HG03457 (cell line): ENCODE results near the gene KLHDC10.
"Not testable (repeated sequence)": the region's sequence is repeated elsewhere in the genome, so short reads cannot be mapped to it uniquely, and the experiment has no call there.

Experiments
- ATAC-seq: cut with Tn5 transposase; IDR thresholded peaks from one replicate; pipeline ENCODE4 v1.9.1; 2021; ENCODE audit warnings: moderate number of reproducible peaks; ENCODE audit not compliant: unreplicated experiment

The KLHDC10 gene

GRCh38 chr7:130140551-130141160, 70.3 kb downstream of the KLHDC10 start:
- no peak for ATAC-seq

DNA sequence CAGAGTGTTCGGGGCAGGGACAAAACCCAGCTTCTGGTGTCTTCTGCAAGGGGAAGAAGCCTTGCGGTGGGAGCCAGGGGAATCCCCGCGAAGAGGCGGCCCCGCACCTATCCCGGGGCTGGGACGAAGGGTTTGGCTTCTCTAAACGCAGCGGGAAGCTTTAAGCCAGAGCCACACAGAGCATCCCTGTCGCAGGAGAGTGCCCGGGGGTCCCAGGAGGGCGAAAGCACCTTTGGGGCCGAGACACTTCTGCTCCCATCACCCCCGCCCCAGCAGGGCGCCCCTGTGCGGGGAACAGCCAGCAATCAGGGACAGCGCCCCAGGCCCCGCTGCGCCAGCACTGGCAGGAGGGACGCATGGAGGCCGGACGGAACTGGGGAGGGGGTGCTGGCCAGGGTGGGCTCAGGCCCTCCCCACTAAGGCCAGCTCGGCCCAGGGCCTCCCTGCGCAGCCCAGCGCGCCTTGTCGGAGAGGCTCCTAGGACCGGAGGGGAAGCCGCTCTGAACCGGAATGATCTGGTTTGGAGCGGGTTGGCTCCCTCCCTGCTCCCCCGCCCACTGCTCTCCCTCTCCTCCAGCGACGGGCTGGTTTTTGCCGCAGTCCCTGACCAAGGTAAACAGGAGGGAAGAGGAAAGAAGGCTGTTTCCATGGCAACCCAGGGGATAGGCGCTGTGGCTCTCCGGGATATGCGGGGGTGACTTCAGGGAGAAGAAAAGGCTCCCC, 71.0 kb downstream of the KLHDC10 start:
- ATAC-seq, result peak; percentile 60

- ATAC-seq, result no peak
These were observed 71.7 kb downstream of the KLHDC10 start for GRCh38 chr7:130141884-130142653.

DNA sequence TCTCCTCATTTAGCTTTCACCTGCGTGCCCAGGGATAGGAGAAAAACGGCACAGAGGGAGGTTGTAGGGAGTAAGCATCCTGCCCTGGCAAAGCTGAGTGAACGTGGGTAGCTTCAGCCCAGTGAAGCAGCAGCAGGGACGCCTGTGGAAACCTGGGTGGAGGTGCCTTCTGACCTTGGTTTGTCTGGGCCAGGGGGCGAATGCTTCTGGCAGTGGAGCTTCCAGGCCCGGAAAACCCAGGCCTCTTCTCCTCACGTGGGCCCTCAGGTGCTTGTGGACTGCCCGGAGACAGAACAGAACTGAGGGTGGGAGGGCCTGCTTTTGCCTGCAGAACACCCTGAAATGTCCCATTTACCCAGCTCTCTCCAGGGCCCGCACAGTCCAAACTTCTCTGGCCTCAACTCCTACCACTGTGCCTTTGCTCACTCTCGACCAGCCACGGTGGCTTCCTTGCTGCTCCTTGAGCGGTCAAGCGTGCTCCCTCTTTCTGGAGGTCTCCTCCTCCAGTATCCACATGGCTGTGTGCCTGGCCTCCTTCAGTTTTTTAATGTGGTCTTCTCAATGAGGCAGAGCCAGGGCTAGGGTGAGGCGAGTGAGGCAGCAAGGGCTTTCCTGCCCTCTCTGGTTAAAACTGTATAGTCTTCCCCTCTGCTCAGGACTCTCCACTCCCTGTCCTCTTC, 72.5 kb downstream of the KLHDC10 start:
- ATAC-seq, result no peak

DNA sequence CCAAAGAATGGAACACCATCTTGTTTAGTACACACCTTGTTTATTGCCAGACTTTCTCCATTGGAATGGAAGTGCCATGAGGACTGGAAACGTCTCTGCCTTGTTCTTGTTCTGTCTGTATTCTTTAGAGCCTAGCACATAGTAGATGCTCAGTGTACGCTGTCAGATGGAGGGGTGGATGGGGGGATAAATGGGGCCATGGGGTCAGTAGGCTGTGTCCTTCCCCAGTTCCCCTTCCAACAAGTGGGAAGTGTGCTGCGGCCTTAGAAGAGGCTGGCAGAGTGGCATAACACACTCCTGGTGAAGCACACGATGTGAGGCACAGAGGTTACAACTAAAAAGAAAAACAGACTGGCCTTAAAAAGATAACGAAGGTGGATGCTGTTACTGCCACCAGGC, 73.0 kb downstream of the KLHDC10 start:
- ATAC-seq, result no peak

GRCh38 chr7:130143986-130144311, 73.6 kb downstream of the KLHDC10 start:
- ATAC-seq, result no peak

DNA sequence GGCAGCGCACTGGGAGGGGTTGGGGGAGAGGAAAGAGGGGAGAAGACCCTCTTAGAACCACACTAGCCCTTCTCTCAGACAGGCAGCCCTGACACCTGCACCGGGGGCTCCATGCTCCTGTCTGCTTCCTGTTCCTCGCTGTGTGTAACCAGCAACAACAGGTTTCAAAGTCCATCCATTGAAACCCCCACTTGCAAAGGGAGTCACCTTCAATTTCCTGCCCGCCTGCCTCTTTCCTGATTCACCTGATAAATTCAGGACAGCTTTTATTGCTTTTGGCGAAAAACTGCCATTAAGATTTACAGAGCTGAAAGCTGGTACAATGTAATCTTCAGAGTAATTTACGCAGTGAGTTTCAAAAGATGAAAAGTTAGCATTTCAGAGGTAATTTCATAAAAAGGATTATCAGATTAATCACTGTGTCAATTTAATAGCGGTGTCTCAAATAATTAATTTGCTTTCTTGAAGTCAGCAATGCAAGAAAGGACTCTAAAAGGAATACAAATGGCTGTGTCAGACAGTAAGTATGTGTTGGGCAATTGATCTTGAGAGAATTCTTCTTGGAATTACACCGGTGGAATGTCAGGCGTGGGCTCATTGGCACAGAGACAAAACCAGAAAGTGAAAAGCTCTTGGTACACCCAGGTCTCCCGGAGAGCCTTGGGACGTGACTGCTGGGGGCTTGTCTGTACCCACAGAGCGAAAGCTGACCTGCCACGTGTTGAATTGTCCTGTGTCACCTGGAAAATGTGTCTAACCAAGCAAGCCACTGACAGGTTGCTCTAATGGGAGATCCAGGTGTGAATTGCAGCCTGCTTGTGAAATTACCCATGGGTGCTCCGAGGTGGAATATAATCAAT, 74.2 kb downstream of the KLHDC10 start:
- no peak for ATAC-seq

DNA sequence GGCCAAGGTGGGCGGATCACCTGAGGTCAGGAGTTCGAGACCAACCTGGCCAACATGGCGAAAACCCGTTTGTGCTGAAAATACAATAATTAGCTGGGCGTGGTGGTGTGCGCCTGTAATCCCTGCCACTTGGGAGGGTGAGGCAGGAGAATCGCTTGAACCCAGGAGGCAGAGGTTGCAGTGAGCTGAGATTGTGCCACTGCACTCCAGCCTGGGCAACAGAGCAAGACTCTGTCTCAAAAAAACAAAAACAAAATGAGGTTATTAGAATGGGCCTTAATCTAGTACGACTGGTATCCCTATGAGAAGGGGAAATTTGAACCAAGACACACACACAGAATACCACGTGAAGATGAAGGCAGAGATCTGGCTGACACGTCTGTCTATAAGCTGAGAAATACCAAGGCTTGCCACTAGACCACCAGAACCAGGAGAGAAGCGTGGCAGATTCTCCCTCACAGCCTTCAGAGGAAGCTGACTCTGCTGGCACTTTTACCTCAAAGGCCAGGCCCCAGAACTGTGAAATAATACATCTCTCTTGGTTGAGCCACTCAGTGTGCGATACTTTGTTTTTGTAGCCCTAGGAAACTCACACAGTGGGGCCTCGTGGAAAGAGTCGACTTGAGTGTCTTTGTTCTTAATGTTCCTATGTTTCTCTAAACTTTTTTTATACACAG, 75.2 kb downstream of the KLHDC10 start:
- ATAC-seq, result no peak

DNA sequence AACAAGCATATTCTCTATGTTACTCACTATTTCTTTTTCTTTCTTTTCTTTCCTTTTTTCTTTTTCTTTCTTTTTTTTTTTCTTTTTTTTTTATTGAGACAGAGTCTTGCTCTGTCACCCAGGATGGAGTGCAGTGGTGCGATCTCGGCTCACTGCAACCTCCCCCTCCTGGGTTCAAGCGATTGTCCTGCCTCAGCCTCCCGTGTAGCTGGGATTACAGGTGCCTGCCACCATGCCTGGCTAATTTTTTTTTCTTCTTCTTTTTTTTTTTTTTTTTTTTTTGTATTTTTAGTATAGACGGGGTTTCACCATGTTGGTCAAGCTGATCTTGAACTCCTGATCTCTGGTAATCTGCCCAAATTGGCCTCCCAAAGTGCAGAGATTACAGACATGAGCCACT, 75.8 kb downstream of the KLHDC10 start:
- ATAC-seq, result not testable (repeated sequence)

DNA sequence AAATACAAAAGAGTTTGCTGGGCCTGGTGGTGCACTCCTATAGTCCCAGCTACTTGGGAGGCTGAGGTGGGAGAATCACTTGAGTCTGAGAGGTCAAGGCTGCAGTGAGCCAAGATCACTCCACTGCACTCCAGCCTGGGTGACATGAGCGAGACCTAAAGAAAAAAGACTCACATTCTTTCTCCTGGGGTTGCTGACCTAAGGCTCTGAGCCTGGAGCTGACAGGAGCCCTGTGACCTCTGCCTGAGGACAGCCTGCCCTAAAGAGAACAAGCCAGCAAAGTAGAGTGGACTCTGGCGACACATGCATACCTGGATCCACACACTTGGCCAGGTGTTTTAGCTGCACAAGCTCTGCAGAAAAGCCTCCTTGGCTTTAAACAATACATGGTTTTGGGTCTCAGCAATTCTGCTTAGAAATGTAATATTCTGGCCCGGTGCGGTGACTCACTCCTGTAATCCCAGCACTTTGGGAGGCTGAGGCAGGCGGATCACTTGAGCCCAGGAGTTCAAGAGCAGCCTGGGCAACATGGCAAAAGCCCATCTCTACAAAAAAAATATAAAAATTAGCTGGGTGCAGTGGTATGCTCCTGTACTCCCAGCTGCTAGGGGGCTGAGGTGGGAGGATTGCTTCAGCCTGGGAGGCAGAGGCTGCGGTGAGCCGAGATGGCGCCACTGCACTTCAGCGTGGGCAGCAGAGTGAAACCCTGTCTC, 76.5 kb downstream of the KLHDC10 start:
- no peak for ATAC-seq

DNA sequence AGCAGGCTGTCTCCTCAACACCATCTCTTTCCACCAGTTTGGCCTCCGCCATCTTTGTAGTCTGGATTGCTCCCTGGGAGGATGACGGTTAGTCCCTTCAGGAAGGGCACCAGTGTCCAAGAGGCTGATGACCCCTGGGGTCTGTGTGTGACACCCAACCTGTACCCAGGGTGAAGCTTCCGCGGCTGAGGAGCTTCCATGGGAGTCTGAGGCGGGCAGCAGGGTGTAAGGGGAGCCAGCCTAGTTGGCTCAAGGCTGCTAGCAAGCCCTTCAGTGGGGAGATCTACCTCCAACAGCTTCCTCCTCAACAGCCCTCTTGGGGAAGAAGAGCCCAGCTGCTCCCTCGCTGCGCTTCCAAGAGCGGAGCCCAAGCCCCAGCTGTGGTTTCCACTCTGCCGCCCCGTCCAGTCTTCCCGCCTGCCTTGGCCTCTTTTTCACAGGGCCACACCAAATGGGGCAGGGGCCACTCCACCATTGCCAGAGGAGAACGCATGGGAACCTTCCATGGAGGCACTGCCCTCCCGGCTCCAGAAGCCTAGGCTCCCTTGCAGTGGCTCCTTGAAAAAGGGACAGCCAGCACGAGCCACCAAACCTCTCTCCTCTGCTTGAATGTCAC, 77.5 kb downstream of the KLHDC10 start:
- no peak for ATAC-seq

DNA sequence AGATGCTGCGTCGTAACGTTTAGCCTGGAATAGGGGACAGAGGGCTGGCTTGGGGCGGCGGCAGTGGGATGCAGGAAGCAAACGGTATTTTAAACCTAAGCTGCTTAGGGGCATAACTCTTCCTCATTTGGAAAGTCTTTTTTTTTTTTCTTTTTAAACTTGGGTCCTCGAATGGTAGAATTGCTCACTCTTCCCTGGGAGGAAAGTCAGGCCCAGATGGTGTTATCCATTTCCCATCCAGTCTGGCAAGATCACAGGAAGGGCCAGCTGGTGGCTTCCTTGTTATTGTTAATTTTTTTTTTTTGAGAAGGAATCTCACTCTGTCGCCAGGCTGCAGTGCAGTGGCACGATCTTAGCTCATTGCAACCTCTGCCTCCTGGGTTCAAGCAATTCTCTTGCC, 78.2 kb downstream of the KLHDC10 start:
- no peak for ATAC-seq

DNA sequence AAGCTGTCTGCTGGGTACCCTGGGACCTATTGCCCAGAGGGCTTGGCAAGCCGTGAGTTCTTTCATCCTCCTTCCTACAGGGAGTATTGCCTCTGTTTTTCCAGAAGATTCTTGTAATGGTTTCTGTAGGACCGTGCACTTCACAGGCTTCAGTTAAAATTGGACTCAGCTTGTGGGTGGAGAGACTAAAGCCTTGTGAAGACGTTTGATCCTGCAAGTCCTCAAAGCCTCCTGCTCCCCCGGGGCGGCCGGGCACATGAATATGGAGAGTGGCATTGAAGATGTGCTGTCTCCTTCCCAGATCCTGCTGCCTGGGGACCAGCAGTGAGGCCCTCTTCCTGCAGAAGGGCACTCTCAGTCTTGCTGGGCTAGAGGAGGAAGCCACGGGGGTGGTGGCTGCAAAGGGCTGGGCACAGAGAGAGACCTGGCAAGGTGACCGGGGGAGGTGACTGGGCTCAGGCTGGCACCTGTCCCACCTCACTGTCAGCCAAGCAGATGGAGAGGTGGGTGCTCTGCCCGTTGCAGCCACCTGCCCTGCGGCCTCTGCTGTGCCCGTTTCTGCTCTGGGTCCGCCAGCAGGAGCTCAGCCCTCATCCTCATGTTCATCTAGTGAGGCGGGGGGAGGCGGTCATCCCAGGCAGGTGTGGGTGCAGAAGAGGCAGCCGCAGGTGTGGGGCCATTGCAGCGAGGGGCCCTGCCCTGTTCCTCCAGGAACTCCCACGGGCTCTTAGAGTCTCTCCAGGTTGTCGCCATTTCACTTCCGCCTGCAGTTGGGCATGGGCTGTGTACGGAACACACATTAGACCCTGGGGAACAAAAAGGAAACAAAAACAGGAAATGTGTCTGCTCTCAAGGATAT, 79.2 kb downstream of the KLHDC10 start:
- ATAC-seq, result no peak

DNA sequence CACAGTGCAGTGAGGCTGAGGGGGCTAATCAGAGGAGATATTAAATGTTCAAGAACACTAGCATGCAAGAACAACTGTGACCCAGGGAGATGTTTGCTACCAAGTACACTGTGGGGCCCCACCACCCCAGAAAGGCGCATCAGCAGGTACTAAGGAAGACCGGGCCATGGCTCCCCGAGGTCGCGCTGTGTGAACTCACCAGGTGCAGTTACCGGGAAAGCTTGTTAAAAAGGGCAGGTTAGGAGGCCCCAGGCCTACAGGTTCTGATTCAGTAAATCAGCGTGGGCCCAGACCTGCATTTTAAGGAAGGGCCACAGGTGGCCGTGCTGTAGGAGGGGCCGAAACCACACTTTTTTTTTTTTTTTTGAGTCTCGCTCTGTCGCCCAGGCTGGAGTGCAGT, 80.3 kb downstream of the KLHDC10 start:
- ATAC-seq, result no peak

DNA sequence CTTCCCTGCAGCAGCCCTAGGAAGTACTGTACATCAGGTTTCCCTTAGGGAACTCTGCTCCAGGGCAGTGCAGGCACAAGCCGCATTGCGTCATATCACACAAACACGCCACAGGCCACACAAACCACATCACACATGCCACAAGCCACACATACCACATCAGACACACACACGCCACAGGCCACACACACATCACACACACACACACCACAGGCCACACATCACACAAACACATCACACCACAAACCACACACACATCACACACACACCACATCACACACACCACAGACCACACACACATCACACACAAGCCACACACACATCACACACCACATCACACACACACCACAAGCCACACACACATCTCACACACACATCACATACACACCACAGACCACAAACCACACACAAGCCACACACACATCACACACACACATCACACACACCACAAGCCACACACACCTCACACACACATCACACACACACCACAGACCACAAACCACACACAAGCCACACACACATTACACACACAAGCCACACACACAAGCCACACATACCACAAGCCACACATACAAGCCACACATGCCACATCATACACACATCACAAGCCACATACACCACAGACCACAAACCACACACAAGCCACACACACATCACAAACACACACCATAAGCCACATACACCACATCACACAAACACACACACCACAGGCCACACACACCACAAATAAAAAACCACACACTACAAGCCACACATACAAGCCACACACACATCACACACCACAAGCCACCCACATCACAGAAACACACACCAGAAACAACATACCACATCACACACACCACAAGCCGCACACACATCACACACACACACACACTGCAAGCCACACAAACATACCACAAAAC, 81.5 kb downstream of the KLHDC10 start:
- no peak for ATAC-seq

DNA sequence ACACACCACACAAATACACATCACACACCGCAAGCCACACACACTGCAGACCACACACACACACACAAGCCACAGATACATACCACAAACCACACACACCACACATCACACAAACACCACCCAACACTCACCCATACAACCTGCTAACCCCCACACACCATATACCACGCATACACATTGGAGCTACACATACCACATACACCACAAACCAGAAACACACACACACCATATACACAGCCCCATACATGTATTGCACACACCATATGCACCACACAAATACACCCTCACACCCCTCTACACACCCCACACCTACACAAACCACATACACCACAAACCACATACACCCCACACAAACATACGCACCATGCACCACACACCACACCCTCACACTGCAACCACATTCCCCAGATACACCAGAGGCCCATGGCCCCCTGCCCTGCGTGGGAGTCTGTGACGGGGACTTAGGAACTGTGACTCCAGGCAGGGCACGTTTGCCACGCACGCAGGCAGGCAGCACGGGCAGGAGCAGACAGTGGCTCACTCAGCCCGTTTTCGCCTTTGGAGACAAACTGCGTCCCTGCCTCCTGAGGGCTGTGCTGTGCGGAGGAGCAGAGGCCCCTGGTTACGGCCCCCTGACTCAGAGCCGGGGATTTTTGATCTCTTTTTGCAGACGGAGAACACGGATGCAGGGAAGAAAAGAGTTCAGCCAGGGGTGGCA, 82.3 kb downstream of the KLHDC10 start:
- ATAC-seq, result no peak
